HG03135 (cell line): Measurements from ENCODE around the gene CH25H.

Source experiments
- ATAC-seq: cut with Tn5 transposase; IDR thresholded peaks from one replicate; pipeline ENCODE4 v1.9.1; 2021; ENCODE audit warnings: mild to moderate bottlenecking, moderate library complexity; ENCODE audit not compliant: unreplicated experiment

The CH25H gene

GRCh38 chr10:89235073-89235798 lies 28.1 kb upstream of the CH25H start:
- ATAC-seq = no peak

GRCh38 chr10:89233033-89233432 lies 25.9 kb upstream of the CH25H start:
- no peak for ATAC-seq

- no peak for ATAC-seq
Measured at GRCh38 chr10:89228962-89229361, 21.8 kb upstream of the CH25H start.

- ATAC-seq = no peak
Measured at GRCh38 chr10:89228146-89228545, 21.0 kb upstream of the CH25H start.

GRCh38 chr10:89226891-89227290 lies 19.8 kb upstream of the CH25H start:
- ATAC-seq = no peak

- no peak for ATAC-seq
Measured at GRCh38 chr10:89224739-89225443, 17.8 kb upstream of the CH25H start.

GRCh38 chr10:89221919-89222318 lies 14.8 kb upstream of the CH25H start:
- ATAC-seq = no peak

- ATAC-seq = no peak
Measured at GRCh38 chr10:89219513-89220218, 12.5 kb upstream of the CH25H start.

GRCh38 chr10:89217057-89217990 lies 10.2 kb upstream of the CH25H start:
- no peak for ATAC-seq

GRCh38 chr10:89216056-89216455 lies 8.9 kb upstream of the CH25H start:
- no peak for ATAC-seq

- ATAC-seq = no peak
Measured at GRCh38 chr10:89215511-89215910, 8.4 kb upstream of the CH25H start.

GRCh38 chr10:89214566-89215165 lies 7.5 kb upstream of the CH25H start:
- ATAC-seq = no peak

GRCh38 chr10:89213191-89213808 lies 6.2 kb upstream of the CH25H start:
- ATAC-seq = no peak

GRCh38 chr10:89210794-89211425 lies 3.8 kb upstream of the CH25H start:
- no peak for ATAC-seq

GRCh38 chr10:89209718-89210117 lies 2.6 kb upstream of the CH25H start:
- ATAC-seq = no peak

- no peak for ATAC-seq
Measured at GRCh38 chr10:89207801-89208551, 859 bp upstream of the CH25H start.

GRCh38 chr10:89206402-89207180 lies 526 bp downstream of the CH25H start:
- no peak for ATAC-seq

GRCh38 chr10:89204621-89205185 lies 2.4 kb downstream of the CH25H start:
- no peak for ATAC-seq
